GM21515 (cell line): ENCODE measurements around the gene CAMK2G.

Experiments
- ATAC-seq: cut with Tn5 transposase; IDR thresholded peaks from one replicate; pipeline ENCODE4 v1.9.1; 2021; ENCODE audit not compliant: unreplicated experiment

Gene CAMK2G

GRCh38 chr10:73865459-73866442 is 8.6 kb downstream of the CAMK2G start:
- peak; percentile 67 for ATAC-seq

GRCh38 chr10:73865107-73865458 is 9.3 kb downstream of the CAMK2G start:
- ATAC-seq = no peak

GRCh38 chr10:73864229-73864628 is 10.1 kb downstream of the CAMK2G start:
- ATAC-seq = no peak

DNA sequence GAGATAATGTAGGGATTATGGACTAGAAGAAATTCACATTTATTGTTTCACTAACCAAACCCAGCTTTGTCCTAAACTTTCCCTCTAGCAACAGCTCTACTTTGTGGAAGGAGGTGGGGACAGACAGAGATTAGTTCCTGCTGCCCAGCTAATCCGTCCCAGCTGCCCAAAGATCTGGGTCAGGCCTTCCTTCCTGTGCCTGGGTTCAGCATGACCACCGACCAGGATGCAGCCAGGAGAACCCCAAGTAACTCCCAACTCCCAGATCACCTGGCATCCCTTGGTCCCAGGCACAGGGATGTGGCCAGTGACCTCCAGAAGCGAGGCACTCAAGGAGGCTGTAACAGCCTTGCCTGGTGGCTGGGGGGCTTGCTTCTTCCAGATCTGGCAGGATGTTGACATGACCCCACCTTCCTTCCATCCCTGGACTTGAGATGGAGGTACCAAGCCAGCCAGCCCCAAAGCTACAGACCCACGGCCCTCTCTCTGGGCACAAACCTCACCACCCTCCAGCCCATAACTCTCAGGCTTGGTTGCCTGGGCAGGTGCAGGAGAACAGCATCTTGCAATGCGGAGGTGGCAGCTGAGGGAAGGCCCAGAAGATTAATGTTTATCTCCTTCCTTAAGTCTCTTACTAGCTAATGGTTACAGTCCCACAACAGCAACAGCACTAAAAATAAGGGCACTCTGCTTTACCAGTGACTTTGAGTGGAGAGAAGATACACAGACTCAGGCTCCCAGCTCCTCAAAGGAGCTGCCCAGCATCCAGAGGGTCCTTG is 11.1 kb downstream of the CAMK2G start:
- ATAC-seq = no peak

GRCh38 chr10:73862011-73862410 is 12.3 kb downstream of the CAMK2G start:
- ATAC-seq = no peak

DNA sequence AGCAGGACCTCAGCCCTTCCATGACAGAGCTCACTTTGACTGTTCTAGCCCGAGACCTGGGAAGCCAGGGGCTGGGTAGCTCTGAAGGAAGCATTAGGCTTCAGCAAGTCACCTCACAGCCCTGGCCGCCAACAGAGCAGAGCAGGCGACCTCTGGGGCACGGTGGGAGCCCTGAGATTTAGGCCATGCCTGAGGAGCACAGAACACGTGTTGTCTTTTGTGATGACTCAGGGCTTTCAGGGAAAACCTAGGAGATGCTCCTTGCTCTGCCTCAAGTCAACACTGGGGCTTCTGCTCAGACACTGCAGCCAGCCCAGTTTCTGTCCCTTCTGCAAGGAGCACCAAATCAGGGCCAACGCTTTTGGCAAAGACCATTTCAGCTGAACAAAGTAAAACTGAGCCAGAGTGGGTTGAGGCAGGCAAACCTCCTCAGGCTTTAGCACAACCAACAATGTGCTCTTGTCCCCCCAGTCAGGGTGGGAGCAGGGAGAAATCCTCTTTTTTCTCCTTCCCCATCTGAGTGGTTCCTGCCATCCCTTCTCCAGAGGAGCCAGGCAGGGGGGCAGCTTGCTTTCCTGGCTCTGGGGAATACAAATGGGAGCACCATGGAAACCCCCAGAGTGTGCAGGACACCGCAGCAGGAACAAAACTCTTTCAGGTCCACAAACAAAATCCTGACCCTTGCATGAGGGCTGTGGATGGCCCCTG is 14.4 kb downstream of the CAMK2G start:
- no peak for ATAC-seq

DNA sequence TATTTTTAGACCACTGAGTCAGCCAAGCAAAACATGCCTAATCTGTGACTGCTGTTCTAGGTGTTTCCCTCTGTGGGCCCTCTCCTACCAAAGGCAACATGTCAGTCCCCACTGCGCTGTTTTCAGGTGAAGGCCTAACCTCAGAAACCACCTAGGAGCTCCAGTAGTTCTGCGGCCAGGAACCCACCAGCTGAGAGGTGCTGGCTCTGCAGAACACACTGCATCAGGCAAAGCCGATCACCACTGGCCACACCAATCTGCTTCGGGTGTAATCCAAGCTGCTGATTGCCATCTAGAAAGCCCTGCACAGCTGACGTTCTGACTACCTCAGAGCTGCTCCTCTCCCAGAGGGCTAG is 14.9 kb downstream of the CAMK2G start:
- ATAC-seq = no peak

DNA sequence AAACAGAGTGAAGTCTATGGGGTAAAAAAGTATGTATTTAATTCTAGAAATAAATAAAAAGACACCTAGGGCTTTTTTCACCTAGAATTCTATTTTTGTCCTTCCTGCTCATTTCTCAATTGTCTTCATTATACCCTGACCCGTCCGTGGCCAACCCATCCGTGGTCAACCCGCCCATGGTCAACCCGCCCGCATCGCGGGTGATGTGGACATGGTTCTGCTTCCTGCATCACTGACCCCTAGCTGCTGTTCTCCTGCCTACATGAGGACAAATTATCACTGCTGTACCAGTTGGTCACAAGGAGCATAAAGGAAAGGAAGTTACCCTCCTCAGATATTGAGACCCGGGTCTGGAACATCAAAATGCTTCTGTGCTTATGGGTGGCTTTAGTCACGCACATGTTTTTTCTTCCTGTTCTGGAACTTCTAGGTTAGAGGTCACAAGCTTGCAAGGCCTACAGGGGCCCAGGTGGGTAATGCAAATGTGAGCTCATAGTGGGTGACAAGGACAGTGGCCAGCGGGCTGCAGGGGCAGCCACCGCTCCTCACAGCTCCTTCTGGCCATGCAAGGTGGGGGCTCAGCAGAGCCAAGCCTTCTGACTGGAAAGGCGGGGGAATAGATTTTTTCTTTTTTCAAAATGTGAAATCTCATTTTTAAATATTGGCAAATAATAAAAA is 15.5 kb downstream of the CAMK2G start:
- ATAC-seq = no peak

GRCh38 chr10:73858013-73858708 is 16.2 kb downstream of the CAMK2G start:
- ATAC-seq = no peak

- peak; percentile 42 for ATAC-seq
Observed at GRCh38 chr10:73857446-73857845, 16.9 kb downstream of the CAMK2G start.

DNA sequence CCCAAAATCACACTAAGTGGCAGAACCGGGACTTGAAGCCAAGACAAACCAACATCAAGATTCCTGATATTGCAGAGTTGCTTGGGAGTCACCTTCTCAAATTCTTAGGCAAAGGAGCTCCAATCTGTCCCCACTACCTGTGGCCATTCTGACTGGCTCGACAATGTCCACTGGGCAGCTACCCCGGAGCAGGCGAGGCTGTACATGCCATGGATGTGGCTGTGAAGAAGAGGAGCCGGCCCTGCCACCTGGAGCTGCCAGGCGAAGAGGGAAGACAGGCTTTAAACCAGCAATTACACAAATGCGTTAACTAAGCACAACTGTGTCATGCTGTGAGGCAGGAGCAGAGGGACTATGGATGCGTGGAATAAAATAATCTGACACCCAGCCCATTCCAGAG is 18.1 kb downstream of the CAMK2G start:
- ATAC-seq = no peak

- no peak for ATAC-seq
Observed at GRCh38 chr10:73855413-73855812, 18.9 kb downstream of the CAMK2G start.

- ATAC-seq = no peak
Observed at GRCh38 chr10:73854310-73854709, 20.0 kb downstream of the CAMK2G start.

- no peak for ATAC-seq
Observed at GRCh38 chr10:73853196-73853595, 21.2 kb downstream of the CAMK2G start.

GRCh38 chr10:73850863-73851461 is 23.4 kb downstream of the CAMK2G start:
- no peak for ATAC-seq

DNA sequence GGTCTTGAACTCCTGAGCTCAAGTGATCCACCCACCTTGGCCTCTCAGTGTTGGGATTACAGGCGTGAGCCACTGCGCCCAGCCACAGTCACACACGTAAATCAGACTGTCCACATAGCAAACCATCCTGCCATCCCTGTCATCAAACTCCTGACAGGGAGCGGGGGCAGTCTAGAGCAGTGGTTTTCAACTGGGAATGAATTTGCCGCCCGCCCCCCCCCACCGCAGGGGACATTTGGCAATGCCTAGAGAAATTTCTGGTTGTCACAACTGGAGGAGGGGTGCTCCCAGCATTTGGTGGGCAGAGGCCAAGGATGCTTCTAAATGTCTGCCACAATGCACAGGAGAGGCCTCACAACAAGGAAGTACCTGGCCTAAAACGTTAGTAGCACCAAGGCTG is 24.1 kb downstream of the CAMK2G start:
- no peak for ATAC-seq

DNA sequence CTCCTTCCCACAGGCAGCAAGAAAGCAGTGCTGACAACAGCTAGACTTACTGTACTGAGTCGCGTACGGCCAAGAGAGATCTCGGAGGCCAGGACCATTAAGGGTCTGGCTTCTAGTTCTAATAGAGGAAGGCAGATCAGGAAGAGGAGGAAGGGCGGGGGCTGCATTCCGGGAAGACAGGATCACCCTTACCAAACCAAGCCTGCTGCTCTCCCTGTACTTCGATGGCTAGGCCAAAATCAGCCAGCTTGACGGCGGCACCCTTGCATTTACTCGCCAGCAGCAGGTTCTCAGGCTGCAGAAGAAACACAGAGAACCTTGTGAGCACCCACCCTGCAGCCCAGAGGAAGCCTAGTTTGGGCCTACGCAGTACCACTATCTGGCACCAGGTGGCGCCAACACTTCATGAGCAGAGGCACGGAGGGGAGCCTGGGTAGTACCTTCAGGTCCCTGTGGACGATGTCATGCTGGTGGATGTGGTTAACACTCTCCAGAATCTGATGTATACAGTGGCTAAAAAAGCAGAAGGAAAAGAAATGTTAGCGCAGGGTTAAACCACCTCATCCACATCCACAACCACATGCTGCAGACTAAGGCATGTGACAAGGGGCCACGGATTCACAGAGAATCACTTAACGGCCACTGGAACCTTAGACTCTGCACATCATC is 25.4 kb downstream of the CAMK2G start:
- peak; percentile 68 for ATAC-seq

DNA sequence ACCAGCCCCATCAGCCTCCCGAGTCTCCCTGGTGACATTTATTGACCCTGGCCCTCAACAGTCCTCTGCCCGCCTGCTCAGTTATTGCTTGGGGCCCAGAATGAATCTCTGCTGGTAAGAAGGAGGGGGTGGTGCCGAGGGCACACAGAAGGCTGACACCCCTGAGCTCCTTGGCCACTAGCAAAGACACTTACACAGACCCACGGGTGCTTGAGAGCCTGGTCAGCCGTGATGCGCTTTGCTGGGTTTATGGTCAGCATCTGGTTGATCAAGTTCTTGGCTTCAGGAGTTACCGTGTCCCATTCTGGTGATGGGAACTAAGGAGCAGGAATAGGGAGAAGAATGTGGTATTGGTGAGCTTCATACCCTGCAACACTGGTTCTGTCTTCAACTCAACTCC is 27.3 kb downstream of the CAMK2G start:
- ATAC-seq = no peak

DNA sequence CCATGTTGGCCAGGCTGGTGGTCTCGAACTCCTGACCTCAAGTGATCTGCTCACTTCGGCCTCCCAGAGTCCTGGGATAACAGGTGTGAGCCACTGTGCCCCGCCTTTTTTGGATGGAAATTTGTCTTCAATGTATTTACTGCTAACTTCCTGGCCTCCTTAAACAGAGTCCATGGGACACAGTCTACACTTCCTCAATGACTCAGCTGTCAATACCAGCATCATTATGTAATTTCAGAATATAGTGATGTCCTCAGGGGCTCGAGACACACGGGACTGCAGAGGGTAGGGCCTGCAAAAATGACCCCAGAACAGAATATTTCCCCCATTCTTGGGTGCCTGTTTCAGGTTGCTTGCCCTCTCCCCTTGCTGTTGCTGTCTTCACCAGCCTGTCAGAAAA is 31.1 kb downstream of the CAMK2G start:
- no peak for ATAC-seq
